Hematopoietic multipotent progenitor cell (in vitro differentiated cells): ENCODE data around the gene KLHL2. TPM values are rescaled to one million over a fixed set of nuclear protein-coding genes. Genes with fewer than 3 reads are reported as not detected.
"Not testable (repeated sequence)": the region's sequence is repeated elsewhere in the genome, so short reads cannot be mapped to it uniquely, and the experiment has no call there.

Experiments
- DNase-seq, 3 donors: peaks; one replicate each; pipeline ENCODE4 v3.0.0-alpha.2; 2011 to 2015; ENCODE audit warnings: low read depth in 2 of 3, low spot score in 2 of 3
- total RNA-seq: library from RNA; depleted of rRNA; stranded (reverse); fragments of >200 nt; gene quantifications from one replicate; pipeline ENCODE4 v1.2.3, GENCODE V29; 2012

Gene KLHL2
- total RNA-seq, 1 donor, result 5.4 TPM

- not testable (repeated sequence) for DNase-seq
Measured at GRCh38 chr4:165227401-165227800, 20.0 kb downstream of the KLHL2 start.

GRCh38 chr4:165229490-165230200 is 22.3 kb downstream of the KLHL2 start:
- not testable (repeated sequence) for DNase-seq

GRCh38 chr4:165232623-165233433 is 25.5 kb downstream of the KLHL2 start:
- DNase-seq, result not testable (repeated sequence)

GRCh38 chr4:165234766-165235165 is 27.4 kb downstream of the KLHL2 start:
- DNase-seq, result no peak

GRCh38 chr4:165236852-165237251 is 29.5 kb downstream of the KLHL2 start:
- not testable (repeated sequence) for DNase-seq

GRCh38 chr4:165238041-165238640 is 30.8 kb downstream of the KLHL2 start:
- not testable (repeated sequence) for DNase-seq

- not testable (repeated sequence) for DNase-seq
Measured at GRCh38 chr4:165240761-165241160, 33.4 kb downstream of the KLHL2 start.

GRCh38 chr4:165244148-165244547 is 36.8 kb downstream of the KLHL2 start:
- DNase-seq, result not testable (repeated sequence)

- not testable (repeated sequence) for DNase-seq
Measured at GRCh38 chr4:165244587-165245186, 37.3 kb downstream of the KLHL2 start.

- no peak for DNase-seq
Measured at GRCh38 chr4:165248102-165248501, 40.7 kb downstream of the KLHL2 start.

- not testable (repeated sequence) for DNase-seq
Measured at GRCh38 chr4:165248904-165249303, 41.5 kb downstream of the KLHL2 start.

GRCh38 chr4:165254771-165255170 is 47.4 kb downstream of the KLHL2 start:
- DNase-seq, result not testable (repeated sequence)

- DNase-seq, result peak; percentile 11 to 82 (median 65)
Measured at GRCh38 chr4:165255439-165255838, 48.1 kb downstream of the KLHL2 start.

GRCh38 chr4:165256074-165256659 is 48.8 kb downstream of the KLHL2 start:
- DNase-seq, result not testable (repeated sequence)

GRCh38 chr4:165259776-165260175 is 52.4 kb downstream of the KLHL2 start:
- not testable (repeated sequence) for DNase-seq

GRCh38 chr4:165262306-165262705 is 54.9 kb downstream of the KLHL2 start:
- DNase-seq, result not testable (repeated sequence)

- not testable (repeated sequence) for DNase-seq
Measured at GRCh38 chr4:165263466-165263865, 56.1 kb downstream of the KLHL2 start.

GRCh38 chr4:165269931-165270330 is 62.6 kb downstream of the KLHL2 start:
- not testable (repeated sequence) for DNase-seq

GRCh38 chr4:165273443-165273842 is 66.1 kb downstream of the KLHL2 start:
- not testable (repeated sequence) for DNase-seq

- not testable (repeated sequence) for DNase-seq
Measured at GRCh38 chr4:165275357-165275756, 68.0 kb downstream of the KLHL2 start.
